Pancreas (tissue), 10 donors: ENCODE data around the gene APLP2. TPM values are rescaled to one million over a fixed set of nuclear protein-coding genes. Genes with fewer than 3 reads are reported as not detected.

Experiments used
- ATAC-seq, 4 donors: fragments of 200-7000 bp; cut with Tn5 transposase; one replicate each; pipeline versions ENCODE4 v1.8.0 to v1.9.1; 2020; ENCODE audit warnings: mild to moderate bottlenecking in 4 of 4, moderate library complexity in 4 of 4
- DNase-seq, 6 donors: peaks; one replicate each; pipeline ENCODE4 v3.0.0-alpha.2; 2020
- FAIRE-seq: peaks from 2 replicates; lab custom pipeline; 2012; peaks lifted over from hg19 to GRCh38; lab: Jason Lieb, UNC
- H3K27ac ChIP-seq, 4 donors: fragments of 200-600 bp; sonication (generic); 1 replicate in 3 of 4; 2 replicates in 1 of 4; pipeline versions ENCODE4 v1.5.0 to v1.8.0; 2020
- H3K27me3 ChIP-seq, 4 donors: fragments of 200-600 bp; one replicate each; pipeline ENCODE4 v1.8.0; 2021
- H3K36me3 ChIP-seq, 3 donors: fragments of 200-600 bp; sonication (generic) in 1 of 3; one replicate each; pipeline versions ENCODE4 v1.5.0 to v1.8.0; 2020 to 2021
- H3K4me1 ChIP-seq, 3 donors: fragments of 200-600 bp; one replicate each; pipeline ENCODE4 v1.8.0; 2021
- H3K4me3 ChIP-seq, 4 donors: fragments of 200-600 bp; sonication (generic) in 2 of 4; one replicate each; pipeline versions ENCODE4 v1.5.0 to v1.8.0; 2020 to 2021
- H3K9me3 ChIP-seq, 4 donors: fragments of 200-600 bp; one replicate each; pipeline ENCODE4 v1.8.0; 2021
- CTCF ChIP-seq, 4 donors: fragments of 200-600 bp; sonication (generic) in 3 of 4; IDR thresholded peaks; one replicate each; pipeline versions ENCODE4 v1.5.0 to v1.8.0; 2021; ENCODE audit warnings: antibody characterized with exemption in 4 of 4
- WGBS, 2 donors: extraction: QIAGEN DNeasy Blood & Tissue Kit; methylation state at CpG; one replicate each; pipeline ENCODE4 v1.1.7; 2013; 5-methylcytosine and 5-hydroxymethylcytosine counted together
- intact Hi-C, 3 donors: fragments of 100-400 bp; cut with DNase I; formaldehyde crosslinking; loops; one replicate each; pipeline versions ENCODE4 v1.11.1 to v1.14.2; 2022
- polyA plus RNA-seq, 2 donors: library from polyadenylated mRNA; stranded (reverse); fragments of 200-250 nt; gene quantifications; one replicate each; pipeline ENCODE4 v1.2.3, GENCODE V29; 2013
- total RNA-seq, 6 donors: library from RNA; stranded (reverse); fragmentation: NEBNext Ultra II Directional in 4 of 6; extraction: Animal tissue kit (Norgen Biotek cat#: 25700) in 4 of 6; gene quantifications; one replicate each; pipeline versions ENCODE4 v1.2.1 to v1.2.4, GENCODE V29; 2021 to 2023
- donor health status: healthy with polysubstance abuse.
- donor health status: DM: no; HTN: no; CAD: no; lungs with moderate emphysema.
- donor health status: DM: no; HTN: no; CAD: no.
- donor health status: control.
- donor health status: control.
- donor health status: Bipolar disorder and iron deficiency.
- donor health status: DM: yes; HTN: yes; CAD: no.
- donor health status: DM: no; HTN: no; CAD: no.
- donor health status: DM: no; HTN: no; CAD: no.
- donor health status: DM: yes; HTN: yes; CAD: no.

APLP2 gene
- total and polyA plus RNA-seq, 8 donors, result 45.3 to 171 (median 101) TPM

- ATAC-seq (no peak), DNase-seq (no peak), FAIRE-seq (no peak)
- Histone ChIP-seq H3K27ac (peak overlapping the region in 1 of 4 donors; percentile 20), H3K9me3 (no peaks in the 10 kb centered on the region), H3K27me3 (no peaks in the 10 kb centered on the region), H3K4me1 (peaks cover 0 to 9% (median 9%) of the 10 kb centered on the region in 3 donors), H3K36me3 (peaks cover 0 to 35% (median 15%) of the 10 kb centered on the region in 3 donors), H3K4me3 (no peak overlapping the region)
- intact Hi-C loops, result no loop called here
- TF ChIP-seq CTCF (IDR thresholded peaks at IDR 0.05), result no peak
- 77 to 89% methylated on average over 7 of the region's 7 CpGs for WGBS, 2 donors
Measured at GRCh38 chr11:130122141-130122575, 52.5 kb downstream of the APLP2 start.

- no peak overlapping the region for H3K4me3 ChIP-seq
- no peak for TF ChIP-seq CTCF (IDR thresholded peaks at IDR 0.05)
- 92 to 93% methylated on average over 30 to 32 of the region's 32 CpGs for WGBS, 2 donors
- FAIRE-seq (no peak), DNase-seq (no peak), ATAC-seq (no peak)
- H3K27ac ChIP-seq, result no peak overlapping the region
- H3K36me3 ChIP-seq, result peaks cover 0 to 43% (median 17%) of the 10 kb centered on the region in 3 donors
- no peaks in the 10 kb centered on the region for H3K27me3 ChIP-seq
- intact Hi-C loops, result no loop called here
- H3K4me1 ChIP-seq, result peaks cover 0 to 9% (median 9%) of the 10 kb centered on the region in 3 donors
- no peaks in the 10 kb centered on the region for H3K9me3 ChIP-seq
Measured at GRCh38 chr11:130123414-130124040, 53.8 kb downstream of the APLP2 start.

GRCh38 chr11:130124096-130124495 lies 54.4 kb downstream of the APLP2 start:
- FAIRE-seq, result no peak
- no peak overlapping the region for H3K4me3 ChIP-seq
- TF ChIP-seq CTCF (IDR thresholded peaks at IDR 0.05), result no peak
- peak; percentile 17 to 89 (median 82) for ATAC-seq
- 58 to 60% methylated on average over 4 of the region's 4 CpGs for WGBS, 2 donors
- peaks cover 0 to 9% (median 9%) of the 10 kb centered on the region in 3 donors for H3K4me1 ChIP-seq
- no peaks in the 10 kb centered on the region for H3K27me3 ChIP-seq
- DNase-seq, result no peak
- H3K27ac ChIP-seq, result no peak overlapping the region
- intact Hi-C loops, result no loop called here
- H3K9me3 ChIP-seq, result no peaks in the 10 kb centered on the region
- H3K36me3 ChIP-seq, result peaks cover 0 to 48% (median 22%) of the 10 kb centered on the region in 3 donors

- FAIRE-seq (no peak), ATAC-seq (no peak), DNase-seq (no peak)
- TF ChIP-seq CTCF (IDR thresholded peaks at IDR 0.05), result no peak
- H3K36me3 ChIP-seq, result peaks cover 0 to 53% (median 22%) of the 10 kb centered on the region in 3 donors
- no peaks in the 10 kb centered on the region for H3K27me3 ChIP-seq
- H3K4me3 ChIP-seq, result no peak overlapping the region
- WGBS, 2 donors, result 77 to 82% methylated on average over 4 of the region's 4 CpGs
- no peak overlapping the region for H3K27ac ChIP-seq
- peaks cover 0 to under 1% (median 0%) of the 10 kb centered on the region in 3 donors for H3K4me1 ChIP-seq
- intact Hi-C loops, result no loop called here
- H3K9me3 ChIP-seq, result no peaks in the 10 kb centered on the region
Measured at GRCh38 chr11:130125638-130126037, 55.9 kb downstream of the APLP2 start.

GRCh38 chr11:130126516-130126915 lies 56.8 kb downstream of the APLP2 start:
- H3K27me3 ChIP-seq, result no peaks in the 10 kb centered on the region
- TF ChIP-seq CTCF (IDR thresholded peaks at IDR 0.05), result no peak
- DNase-seq, result no peak
- 94 to 97% methylated on average over 5 of the region's 5 CpGs for WGBS, 2 donors
- no peak overlapping the region for H3K4me3 ChIP-seq
- H3K36me3 ChIP-seq, result peaks cover 0 to 60% (median 22%) of the 10 kb centered on the region in 3 donors
- no peaks in the 10 kb centered on the region for H3K4me1 ChIP-seq
- H3K9me3 ChIP-seq, result no peaks in the 10 kb centered on the region
- no peak overlapping the region for H3K27ac ChIP-seq
- ATAC-seq, result no peak
- intact Hi-C loops, result no loop called here
- no peak for FAIRE-seq
